Uterus (tissue), 4 donors: ENCODE results near the gene ECI1. TPM values are rescaled to one million over a fixed set of nuclear protein-coding genes. Genes with fewer than 3 reads are reported as not detected.

Experiments
- DNase-seq, 2 donors: peaks; one replicate each; pipeline ENCODE4 v3.0.0-alpha.2; 2019 to 2020
- H3K27ac ChIP-seq, 2 donors: fragments of 200-600 bp; sonication (generic); 1 replicate in 1 of 2; 2 replicates in 1 of 2; pipeline ENCODE4 v1.5.1; 2016 to 2018
- H3K27me3 ChIP-seq, 2 donors: fragments of 200-600 bp; sonication (generic); one replicate each; pipeline ENCODE4 v1.5.1; 2018 to 2019; ENCODE audit warnings: control low read depth in 1 of 2
- H3K36me3 ChIP-seq, 2 donors: fragments of 200-600 bp; sonication (generic); one replicate each; pipeline ENCODE4 v1.5.1; 2019; ENCODE audit warnings: control low read depth in 1 of 2
- H3K4me1 ChIP-seq, 2 donors: fragments of 200-600 bp; sonication (generic); one replicate each; pipeline ENCODE4 v1.5.1; 2018 to 2019; ENCODE audit warnings: control low read depth in 1 of 2
- H3K4me3 ChIP-seq, 2 donors: fragments of 200-600 bp; sonication (generic); 1 replicate in 1 of 2; 2 replicates in 1 of 2; pipeline ENCODE4 v1.5.1; 2018 to 2019; ENCODE audit warnings: mild to moderate bottlenecking in 1 of 2
- H3K9me3 ChIP-seq, 2 donors: fragments of 200-600 bp; sonication (generic); one replicate each; pipeline ENCODE4 v1.5.1; 2019; ENCODE audit warnings: control low read depth in 1 of 2
- CTCF ChIP-seq, 4 experiments: fragments of 200-600 bp in 2 of 4; fragments of 450-650 bp in 2 of 4; sonication (generic) in 2 of 4; IDR thresholded peaks; one replicate each; pipeline ENCODE4 v1.5.1; 2016 to 2019; ENCODE audit warnings: antibody characterized with exemption in 4 of 4, mild to moderate bottlenecking in 2 of 4, moderate library complexity in 1 of 4
- POLR2A ChIP-seq, 2 donors: fragments of 450-650 bp; IDR thresholded peaks; one replicate each; pipeline ENCODE4 v1.6.1; 2016; ENCODE audit warnings: antibody characterized with exemption in 2 of 2, mild to moderate bottlenecking in 1 of 2, moderate library complexity in 1 of 2
- intact Hi-C: fragments of 100-400 bp; cut with DNase I; formaldehyde crosslinking; loops from one replicate; pipeline ENCODE4 v1.15.1; 2023; ENCODE audit warnings: low total_unique reads
- total RNA-seq, 4 donors: library from RNA; depleted of rRNA in 3 of 4; stranded (reverse); fragments of >200 nt in 3 of 4; gene quantifications; one replicate each; pipeline versions ENCODE4 v1.1.0 to v1.2.4, GENCODE V29; 2014 to 2023
- donor health status: DM: yes; HTN: yes; CAD: no.

ECI1 gene
- total RNA-seq, 4 donors from 2014 or later: 4.9 to 89.1 (median 40.1) TPM

DNA sequence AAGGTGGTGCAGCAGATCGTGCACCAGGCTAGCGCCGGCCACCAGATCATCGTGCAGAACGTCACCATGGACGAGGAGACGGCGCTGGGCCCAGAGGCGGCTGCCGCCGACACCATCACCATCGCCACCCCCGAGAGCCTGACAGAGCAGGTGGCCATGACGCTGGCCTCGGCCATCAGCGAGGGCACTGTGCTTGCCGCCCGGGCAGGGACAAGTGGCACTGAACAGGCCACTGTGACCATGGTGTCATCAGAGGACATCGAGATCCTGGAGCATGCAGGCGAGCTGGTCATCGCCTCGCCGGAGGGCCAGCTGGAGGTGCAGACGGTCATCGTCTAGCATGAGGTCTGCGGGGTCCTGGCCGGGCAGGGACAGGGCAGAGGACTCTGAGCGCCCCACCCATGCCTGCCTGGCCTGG, 16.1 kb downstream of the ECI1 start:
- no peak for DNase-seq
- H3K9me3 ChIP-seq: no peaks in the 10 kb centered on the region
- H3K4me1 ChIP-seq: peaks cover 0 to 12% of the 10 kb centered on the region in 2 donors
- no peak for TF ChIP-seq CTCF (IDR thresholded peaks at IDR 0.05)
- no peak overlapping the region for H3K4me3 ChIP-seq
- no peaks in the 10 kb centered on the region for H3K36me3 ChIP-seq
- H3K27ac ChIP-seq: no peak overlapping the region
- intact Hi-C loops: no loop called here
- H3K27me3 ChIP-seq: peaks cover 5 to 7% of the 10 kb centered on the region in 2 donors

GRCh38 chr16:2234813-2235170, 16.6 kb downstream of the ECI1 start:
- peaks cover 0 to 12% of the 10 kb centered on the region in 2 donors for H3K4me1 ChIP-seq

GRCh38 chr16:2233872-2234812, 17.2 kb downstream of the ECI1 start:
- H3K4me1 ChIP-seq: peaks cover 0 to 12% of the 10 kb centered on the region in 2 donors
- intact Hi-C loops: no loop called here
- TF ChIP-seq POLR2A (IDR thresholded peaks at IDR 0.05): no peak
- TF ChIP-seq CTCF (IDR thresholded peaks at IDR 0.05): no peak
- no peaks in the 10 kb centered on the region for H3K9me3 ChIP-seq
- no peaks in the 10 kb centered on the region for H3K36me3 ChIP-seq
- H3K4me3 ChIP-seq: no peak overlapping the region
- H3K27ac ChIP-seq: no peak overlapping the region
- peaks cover 5 to 7% of the 10 kb centered on the region in 2 donors for H3K27me3 ChIP-seq
- DNase-seq: no peak

More at GRCh38 chr16:2234813-2235170, 16.6 kb downstream of the ECI1 start:
- Histone ChIP-seq H3K36me3 (no peaks in the 10 kb centered on the region), H3K4me3 (no peak overlapping the region), H3K9me3 (no peaks in the 10 kb centered on the region), H3K27me3 (peaks cover 5 to 7% of the 10 kb centered on the region in 2 donors), H3K27ac (no peak overlapping the region)
- intact Hi-C loops: no loop called here
- no peak for DNase-seq
- no peak for TF ChIP-seq CTCF (IDR thresholded peaks at IDR 0.05)
- TF ChIP-seq POLR2A (IDR thresholded peaks at IDR 0.05): no peak

DNA sequence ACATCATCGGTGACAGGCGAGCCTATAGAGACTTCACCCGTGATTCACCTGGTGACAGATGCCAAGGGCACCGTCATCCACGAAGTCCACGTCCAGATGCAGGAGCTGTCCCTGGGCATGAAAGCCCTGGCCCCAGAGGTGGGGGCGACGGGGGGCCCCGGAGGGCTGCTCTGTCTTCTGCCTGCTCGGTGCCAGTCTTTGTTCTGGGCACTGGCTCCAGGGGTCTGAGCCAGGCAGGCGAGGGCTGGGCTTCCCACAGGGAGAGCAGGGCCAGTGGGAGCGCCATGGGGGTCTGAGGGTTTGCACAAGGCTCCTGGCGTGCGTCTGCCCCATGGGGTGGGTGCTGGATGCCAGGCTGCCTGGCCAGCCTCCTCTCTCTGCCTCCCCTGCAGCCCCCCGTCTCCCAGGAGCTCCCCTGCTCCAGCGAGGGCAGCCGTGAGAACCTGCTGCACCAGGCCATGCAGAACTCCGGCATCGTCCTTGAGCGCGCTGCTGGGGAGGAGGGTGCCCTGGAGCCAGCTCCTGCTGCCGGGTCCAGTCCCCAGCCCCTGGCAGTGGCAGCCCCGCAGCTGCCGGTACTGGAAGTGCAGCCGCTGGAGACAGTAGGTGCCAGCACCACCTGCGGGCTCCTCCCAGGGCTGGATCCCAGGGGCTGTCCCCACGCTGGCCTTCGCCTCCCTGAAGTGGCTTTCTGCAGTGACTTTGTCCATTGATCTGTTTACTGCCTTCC, 18.2 kb downstream of the ECI1 start:
- Histone ChIP-seq H3K27ac (no peak overlapping the region), H3K27me3 (peaks cover 5 to 7% of the 10 kb centered on the region in 2 donors), H3K36me3 (no peaks in the 10 kb centered on the region), H3K9me3 (no peaks in the 10 kb centered on the region), H3K4me1 (peaks cover 0 to 12% of the 10 kb centered on the region in 2 donors), H3K4me3 (no peak overlapping the region)
- intact Hi-C loops: no loop called here
- TF ChIP-seq CTCF (IDR thresholded peaks at IDR 0.05) (no peak), POLR2A (IDR thresholded peaks at IDR 0.05) (no peak)
- no peak for DNase-seq
